ENCODE measurements around the gene LCT. TPM values are rescaled to one million over a fixed set of nuclear protein-coding genes. Genes with fewer than 3 reads are reported as not detected.

The LCT gene
- polyA plus RNA-seq, 2 of the 4 experiments (the other 2 are of a cell fraction) = 0.04 TPM

- no peak for TF ChIP-seq HEYL (CRISPR knock-in tag; IDR thresholded peaks at IDR 0.05)
- no peak for TF ChIP-seq ZFP36 (IDR thresholded peaks at IDR 0.05; ENCODE audit: borderline replicate concordance, partially characterized antibody)
- no peak for TF ChIP-seq HMGXB4 (CRISPR knock-in tag; IDR thresholded peaks at IDR 0.05; ENCODE audit: borderline replicate concordance)
- TF ChIP-seq TP53 (CRISPR knock-in tag; IDR thresholded peaks at IDR 0.05) = no peak
- TF ChIP-seq ZSCAN20 (CRISPR knock-in tag; IDR thresholded peaks at IDR 0.05) = no peak
- TF ChIP-seq FOXS1 (CRISPR knock-in tag; IDR thresholded peaks at IDR 0.05) = no peak
These were observed 74.5 kb downstream of the LCT start (continued) for GRCh38 chr2:135762530-135762929.

DNA sequence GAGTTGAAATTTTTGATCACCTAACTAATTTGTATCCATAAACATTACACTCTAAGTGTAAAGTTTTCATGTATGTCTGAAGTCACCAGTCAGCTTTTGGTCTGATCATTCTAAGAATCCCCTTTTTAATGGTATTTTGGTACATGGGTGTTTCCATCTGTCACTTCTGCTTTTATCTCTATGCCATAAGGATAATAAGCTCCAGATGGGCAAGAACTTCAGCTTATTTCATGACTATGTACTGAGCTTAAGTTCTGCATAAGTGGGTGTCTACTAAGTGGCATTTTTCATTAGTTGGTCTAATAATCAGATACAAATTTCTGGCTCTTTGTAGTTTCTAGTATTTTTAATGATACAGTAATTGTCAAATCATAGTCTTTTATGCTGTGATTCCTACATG, 75.0 kb downstream of the LCT start:
- no peak overlapping the region for H3K4me3 ChIP-seq
- peaks cover 8% of the 10 kb centered on the region for H3K9me3 ChIP-seq
- FAIRE-seq (no peak), ATAC-seq (no peak), DNase-seq (ENCODE audit: low read depth in 1 of 2, low spot score in 1 of 2) (no peak)
- H3K4me2 ChIP-seq = no peak overlapping the region
- no peak overlapping the region for H3K27ac ChIP-seq
- H3K4me1 ChIP-seq = no peaks in the 10 kb centered on the region
- TF ChIP-seq FOXS1 (CRISPR knock-in tag; IDR thresholded peaks at IDR 0.05) (no peak), POLR2A (IDR thresholded peaks at IDR 0.05; ENCODE audit: low read length) (no peak), CBX2 (IDR thresholded peaks at IDR 0.05; ENCODE audit: borderline replicate concordance, low read depth) (no peak), ZNF302 (CRISPR knock-in tag; IDR thresholded peaks at IDR 0.05) (no peak), HDAC2 (IDR thresholded peaks at IDR 0.05) (no peak), MAFK (IDR thresholded peaks at IDR 0.05; ENCODE audit: partially characterized antibody) (no peak), SREBF2 (IDR thresholded peaks at IDR 0.05) (no peak), HEYL (CRISPR knock-in tag; IDR thresholded peaks at IDR 0.05) (no peak), JUNB (IDR thresholded peaks at IDR 0.05) (no peak), RCOR1 (IDR thresholded peaks at IDR 0.05; ENCODE audit: low read depth, low read length) (no peak), CBX8 (IDR thresholded peaks at IDR 0.05) (no peak), NFE2L2 (conservative IDR thresholded peaks at IDR 0.05; ENCODE audit: low read length) (no peak), JUN (IDR thresholded peaks at IDR 0.05) (no peak), EP300 (IDR thresholded peaks at IDR 0.05) (no peak)
- ChIA-PET POLR2A (no interaction called here), CTCF (interaction anchor here (1.4 to 2.9 kb wide), 2 partner anchors 18 to 36 kb away, joined by 3 to 10 read pairs; no protein-coding TSS in a partner anchor)

- FAIRE-seq (no peak), DNase-seq (ENCODE audit: low read depth in 1 of 2, low spot score in 1 of 2) (no peak), ATAC-seq (no peak)
- Histone ChIP-seq H3K4me1 (no peaks in the 10 kb centered on the region), H3K27ac (no peak overlapping the region), H3K4me3 (no peak overlapping the region), H3K9me3 (peaks cover 25% of the 10 kb centered on the region), H3K4me2 (no peak overlapping the region)
- 94% methylated on average over 1 of the region's 1 CpG for WGBS (ENCODE audit: missing lambda C conversion rate)
- ChIA-PET CTCF (interaction anchor here (1.1 kb wide), 1 partner anchor 10 kb away, joined by 3 read pairs; no protein-coding TSS in a partner anchor), POLR2A (no interaction called here)
- TF ChIP-seq EHMT2 (IDR thresholded peaks at IDR 0.05; ENCODE audit: low read depth) (no peak), JUN (IDR thresholded peaks at IDR 0.05) (no peak), RFX5 (IDR thresholded peaks at IDR 0.05) (no peak), KDM5A (IDR thresholded peaks at IDR 0.05) (no peak)
These were observed 80.3 kb downstream of the LCT start for GRCh38 chr2:135756692-135757091.

- Histone ChIP-seq H3K4me3 (no peak overlapping the region), H3K27ac (no peak overlapping the region), H3K4me2 (no peak overlapping the region), H3K9me3 (peaks cover 25% of the 10 kb centered on the region), H3K4me1 (no peaks in the 10 kb centered on the region)
- DNase-seq (ENCODE audit: low read depth in 1 of 2, low spot score in 1 of 2) (no peak), ATAC-seq (no peak), FAIRE-seq (no peak)
- ChIA-PET CTCF (interaction anchor here (1.1 to 2.3 kb wide), 3 partner anchors 11 to 42 kb away, joined by 3 to 10 read pairs (median 3); no protein-coding TSS in a partner anchor), POLR2A (interaction anchor here (1.4 kb wide), 1 partner anchor 13 kb away, joined by 3 read pairs; no protein-coding TSS in a partner anchor)
- 96% methylated on average over 2 of the region's 2 CpGs for WGBS (ENCODE audit: missing lambda C conversion rate)
- no peak for TF ChIP-seq NPAS2 (CRISPR knock-in tag; IDR thresholded peaks at IDR 0.05; ENCODE audit: borderline replicate concordance)
- no peak for TF ChIP-seq NFE2L2 (conservative IDR thresholded peaks at IDR 0.05; ENCODE audit: low read length)
- no peak for TF ChIP-seq ZSCAN20 (CRISPR knock-in tag; IDR thresholded peaks at IDR 0.05)
- no peak for TF ChIP-seq SREBF2 (IDR thresholded peaks at IDR 0.05)
- no peak for TF ChIP-seq RARB (CRISPR knock-in tag; IDR thresholded peaks at IDR 0.05)
- no peak for TF ChIP-seq HEYL (CRISPR knock-in tag; IDR thresholded peaks at IDR 0.05)
- no peak for TF ChIP-seq JUN (IDR thresholded peaks at IDR 0.05)
- TF ChIP-seq TFCP2L1 (CRISPR knock-in tag; IDR thresholded peaks at IDR 0.05) = no peak
- TF ChIP-seq ATOH8 (CRISPR knock-in tag; IDR thresholded peaks at IDR 0.05; ENCODE audit: low read depth) = no peak
- no peak for TF ChIP-seq POLR2A (IDR thresholded peaks at IDR 0.05; ENCODE audit: low read length)
- TF ChIP-seq, protein P1, sequence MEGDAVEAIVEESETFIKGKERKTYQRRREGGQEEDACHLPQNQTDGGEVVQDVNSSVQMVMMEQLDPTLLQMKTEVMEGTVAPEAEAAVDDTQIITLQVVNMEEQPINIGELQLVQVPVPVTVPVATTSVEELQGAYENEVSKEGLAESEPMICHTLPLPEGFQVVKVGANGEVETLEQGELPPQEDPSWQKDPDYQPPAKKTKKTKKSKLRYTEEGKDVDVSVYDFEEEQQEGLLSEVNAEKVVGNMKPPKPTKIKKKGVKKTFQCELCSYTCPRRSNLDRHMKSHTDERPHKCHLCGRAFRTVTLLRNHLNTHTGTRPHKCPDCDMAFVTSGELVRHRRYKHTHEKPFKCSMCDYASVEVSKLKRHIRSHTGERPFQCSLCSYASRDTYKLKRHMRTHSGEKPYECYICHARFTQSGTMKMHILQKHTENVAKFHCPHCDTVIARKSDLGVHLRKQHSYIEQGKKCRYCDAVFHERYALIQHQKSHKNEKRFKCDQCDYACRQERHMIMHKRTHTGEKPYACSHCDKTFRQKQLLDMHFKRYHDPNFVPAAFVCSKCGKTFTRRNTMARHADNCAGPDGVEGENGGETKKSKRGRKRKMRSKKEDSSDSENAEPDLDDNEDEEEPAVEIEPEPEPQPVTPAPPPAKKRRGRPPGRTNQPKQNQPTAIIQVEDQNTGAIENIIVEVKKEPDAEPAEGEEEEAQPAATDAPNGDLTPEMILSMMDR (IDR thresholded peaks at IDR 0.05) = no peak
- TF ChIP-seq JUNB (IDR thresholded peaks at IDR 0.05) = no peak
- no peak for TF ChIP-seq KDM1A (IDR thresholded peaks at IDR 0.05; ENCODE audit: low read depth)
- TF ChIP-seq HDAC2 (IDR thresholded peaks at IDR 0.05) = no peak
- no peak for TF ChIP-seq ELK1 (IDR thresholded peaks at IDR 0.05; ENCODE audit: low read depth, low read length)
These were observed 81.4 kb downstream of the LCT start for GRCh38 chr2:135755573-135755972.
